ENCODE data around the gene CBL. TPM values are rescaled to one million over a fixed set of nuclear protein-coding genes. Genes with fewer than 3 reads are reported as not detected.
A peak's percentile ranks its signal among the peaks of the same experiment; 100 is the strongest.

Gene CBL
- total RNA-seq, 1 experiment from 2014 or later = 56.4 TPM

- no peaks in the 10 kb centered on the region for H3K9me3 Mint-ChIP-seq
- Histone ChIP-seq H3K79me2 (ENCODE audit: insufficient read depth, low read length) (no peaks in the 10 kb centered on the region), H3K56ac (ENCODE audit: insufficient read length, low read depth, low read length) (no peak overlapping the region), H3K27ac (ENCODE audit: insufficient read length, low read depth, low read length) (no peak overlapping the region), H2AK5ac (ENCODE audit: insufficient read length, low read length) (no peak overlapping the region), H3K14ac (ENCODE audit: insufficient read depth, low read length) (no peak overlapping the region), H3K27me3 (ENCODE audit: insufficient read depth, low read length) (no peaks in the 10 kb centered on the region), H3K23ac (ENCODE audit: insufficient read length, low read depth, low read length) (no peak overlapping the region), H3K79me1 (ENCODE audit: insufficient read depth, low read depth, low read length, poor library complexity, severe bottlenecking) (no peaks in the 10 kb centered on the region), H4K91ac (ENCODE audit: insufficient read length, low read depth, low read length) (no peak overlapping the region), H2BK12ac (ENCODE audit: insufficient read length, low read depth, low read length) (no peak overlapping the region), H3K9me3 (ENCODE audit: control insufficient read depth, low read depth, low read length) (no peaks in the 10 kb centered on the region), H3K4me1 (ENCODE audit: insufficient read depth, low read length) (no peaks in the 10 kb centered on the region), H2BK5ac (ENCODE audit: insufficient read length, low read length) (no peak overlapping the region), H2BK15ac (ENCODE audit: low read depth, low read length) (no peak overlapping the region), H4K20me1 (ENCODE audit: control insufficient read depth, insufficient read depth, insufficient read length) (no peaks in the 10 kb centered on the region), H2AFZ (ENCODE audit: low read length) (no peak overlapping the region), H3K23me2 (ENCODE audit: insufficient read length, low read depth, low read length, poor library complexity, severe bottlenecking) (no peaks in the 10 kb centered on the region), H3K4me2 (ENCODE audit: insufficient read depth, insufficient read length, low read length) (no peak overlapping the region), H3K4ac (ENCODE audit: low read depth, low read length) (no peak overlapping the region), H3T11ph (ENCODE audit: low read length) (no peak overlapping the region), H4K5ac (ENCODE audit: insufficient read length, low read depth, low read length) (no peak overlapping the region), H2BK20ac (ENCODE audit: low read depth, low read length, poor library complexity, severe bottlenecking) (no peak overlapping the region), H3K18ac (ENCODE audit: insufficient read length, low read depth, low read length) (no peak overlapping the region), H3K9ac (ENCODE audit: extremely low read depth, insufficient read length, low read length) (no peak overlapping the region), H4K8ac (replicated peaks; ENCODE audit: insufficient read length, low read depth, low read length) (no peak overlapping the region), H2BK120ac (ENCODE audit: low read depth, low read length, poor library complexity, severe bottlenecking) (no peak overlapping the region)
- TF ChIP-seq CTCF (conservative IDR thresholded peaks at IDR 0.05) = no peak
- no CpG with 5 or more reads among the region's 7 CpGs for WGBS (ENCODE audit: extremely low coverage, insufficient read length, low lambda C conversion rate)
- no peak for DNase-seq
- H3K4me1 Mint-ChIP-seq = no peaks in the 10 kb centered on the region
- H3K27ac Mint-ChIP-seq = peak overlapping the region in 1 of 3 experiments; percentile 56; a peak in 2 of 7 replicates
- H3K4me3 Mint-ChIP-seq = no peak overlapping the region
- no peaks in the 10 kb centered on the region for H3K27me3 Mint-ChIP-seq (ENCODE audit: low read depth)
- H3K36me3 Mint-ChIP-seq (ENCODE audit: insufficient read depth in 1 of 3, low read depth in 3 of 3) = peaks cover 26 to 58% (median 56%) of the 10 kb centered on the region in 3 experiments; a peak in 6 of 7 replicates
Measured at GRCh38 chr11:119282495-119282894, 76.4 kb downstream of the CBL start.

Measured in H9 (cell line).